NB4 (cell line): ENCODE results near the gene JPH3.

Source experiments
- POLR2A ChIP-seq: IDR thresholded peaks from 2 replicates; pipeline ENCODE4 v1.6.1; 2011; ENCODE audit warnings: mild to moderate bottlenecking; ENCODE audit not compliant: insufficient read length; ENCODE audit errors: extremely low read depth
- TF ChIP-seq, protein P1 (sequence below): IDR thresholded peaks from one replicate; pipeline ENCODE4 v1.5.1; 2012; ENCODE audit warnings: low read depth, low read length
- TF ChIP-seq, protein P2 (sequence below): IDR thresholded peaks from 2 replicates; pipeline ENCODE4 v1.6.1; 2011; ENCODE audit warnings: low read depth, low read length

DNA sequence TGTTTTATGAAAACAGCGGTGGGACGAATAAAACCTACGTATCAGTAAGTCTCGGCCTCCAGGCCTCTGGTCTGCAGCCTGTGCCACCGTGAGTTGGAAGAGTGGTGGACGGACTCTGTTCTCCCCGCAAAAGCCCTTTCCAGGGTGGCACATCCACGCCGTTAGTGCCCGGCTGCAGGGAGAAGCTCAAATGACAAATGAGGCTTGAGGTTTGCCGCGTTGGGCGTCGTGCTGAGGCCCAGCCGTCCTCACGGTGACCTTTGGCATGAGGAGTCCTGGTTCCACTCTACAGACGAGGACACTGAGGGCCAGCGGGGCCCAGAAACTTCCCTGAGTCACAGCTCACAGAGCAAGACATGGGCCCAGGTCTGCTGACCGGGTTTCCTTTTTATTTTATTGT, 40.2 kb downstream of the JPH3 start:
- TF ChIP-seq, protein P1, sequence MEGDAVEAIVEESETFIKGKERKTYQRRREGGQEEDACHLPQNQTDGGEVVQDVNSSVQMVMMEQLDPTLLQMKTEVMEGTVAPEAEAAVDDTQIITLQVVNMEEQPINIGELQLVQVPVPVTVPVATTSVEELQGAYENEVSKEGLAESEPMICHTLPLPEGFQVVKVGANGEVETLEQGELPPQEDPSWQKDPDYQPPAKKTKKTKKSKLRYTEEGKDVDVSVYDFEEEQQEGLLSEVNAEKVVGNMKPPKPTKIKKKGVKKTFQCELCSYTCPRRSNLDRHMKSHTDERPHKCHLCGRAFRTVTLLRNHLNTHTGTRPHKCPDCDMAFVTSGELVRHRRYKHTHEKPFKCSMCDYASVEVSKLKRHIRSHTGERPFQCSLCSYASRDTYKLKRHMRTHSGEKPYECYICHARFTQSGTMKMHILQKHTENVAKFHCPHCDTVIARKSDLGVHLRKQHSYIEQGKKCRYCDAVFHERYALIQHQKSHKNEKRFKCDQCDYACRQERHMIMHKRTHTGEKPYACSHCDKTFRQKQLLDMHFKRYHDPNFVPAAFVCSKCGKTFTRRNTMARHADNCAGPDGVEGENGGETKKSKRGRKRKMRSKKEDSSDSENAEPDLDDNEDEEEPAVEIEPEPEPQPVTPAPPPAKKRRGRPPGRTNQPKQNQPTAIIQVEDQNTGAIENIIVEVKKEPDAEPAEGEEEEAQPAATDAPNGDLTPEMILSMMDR, result no peak
- no peak for TF ChIP-seq POLR2A
- TF ChIP-seq, protein P2, sequence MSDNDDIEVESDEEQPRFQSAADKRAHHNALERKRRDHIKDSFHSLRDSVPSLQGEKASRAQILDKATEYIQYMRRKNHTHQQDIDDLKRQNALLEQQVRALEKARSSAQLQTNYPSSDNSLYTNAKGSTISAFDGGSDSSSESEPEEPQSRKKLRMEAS, result no peak
